HL-60/S4 treated with retinoic acid at 250 ng/mL for 4 days and 3 days (cell line): ENCODE measurements around the gene ETV1.

Source experiments
- in situ Hi-C: fragments of 300-500 bp; cut with MboI; formaldehyde crosslinking; loops from 2 replicates; pipeline ENCODE4 v1.7.0; 2022; ENCODE audit warnings: low sequenced_read_pairs

The ETV1 gene

DNA sequence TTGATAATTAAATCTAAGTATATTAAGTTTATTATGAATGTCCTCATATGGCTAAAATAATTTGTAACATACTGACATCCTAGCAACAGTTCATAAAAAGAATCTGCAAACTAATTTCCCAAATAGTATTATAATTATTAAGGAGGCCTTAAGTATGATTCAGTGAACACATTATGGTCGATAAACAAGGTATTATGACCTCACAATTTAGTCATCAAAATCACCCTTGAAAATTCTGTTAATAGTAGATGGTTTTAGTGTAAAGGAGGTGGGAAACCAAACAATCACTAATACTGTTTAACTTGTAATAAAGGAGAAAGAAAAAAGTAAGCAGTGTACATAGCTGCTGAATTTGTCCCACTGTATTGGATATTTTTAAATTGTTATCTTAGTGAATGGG is 2.1 kb downstream of the ETV1 start:
- in situ Hi-C loops = no loop called here

DNA sequence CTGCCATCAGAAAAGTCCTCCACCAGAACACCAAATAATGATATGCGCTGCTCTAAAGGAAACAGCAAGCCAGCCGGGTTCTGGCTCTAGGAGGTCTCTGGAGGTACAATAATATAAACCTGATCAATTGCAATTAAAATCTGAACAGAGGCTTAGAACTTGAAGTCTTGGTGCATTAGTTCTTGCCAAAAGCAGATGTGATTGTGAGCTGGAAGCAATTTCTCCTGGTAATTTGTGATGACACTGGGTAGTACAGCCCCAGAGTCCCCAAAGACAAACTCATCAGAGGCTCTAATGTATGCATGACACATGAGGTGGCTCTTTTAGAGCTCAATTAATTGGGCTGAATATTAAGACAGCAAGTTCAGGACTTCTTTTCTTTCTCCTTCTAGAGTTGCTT is 3.3 kb downstream of the ETV1 start:
- in situ Hi-C loops = no loop called here

DNA sequence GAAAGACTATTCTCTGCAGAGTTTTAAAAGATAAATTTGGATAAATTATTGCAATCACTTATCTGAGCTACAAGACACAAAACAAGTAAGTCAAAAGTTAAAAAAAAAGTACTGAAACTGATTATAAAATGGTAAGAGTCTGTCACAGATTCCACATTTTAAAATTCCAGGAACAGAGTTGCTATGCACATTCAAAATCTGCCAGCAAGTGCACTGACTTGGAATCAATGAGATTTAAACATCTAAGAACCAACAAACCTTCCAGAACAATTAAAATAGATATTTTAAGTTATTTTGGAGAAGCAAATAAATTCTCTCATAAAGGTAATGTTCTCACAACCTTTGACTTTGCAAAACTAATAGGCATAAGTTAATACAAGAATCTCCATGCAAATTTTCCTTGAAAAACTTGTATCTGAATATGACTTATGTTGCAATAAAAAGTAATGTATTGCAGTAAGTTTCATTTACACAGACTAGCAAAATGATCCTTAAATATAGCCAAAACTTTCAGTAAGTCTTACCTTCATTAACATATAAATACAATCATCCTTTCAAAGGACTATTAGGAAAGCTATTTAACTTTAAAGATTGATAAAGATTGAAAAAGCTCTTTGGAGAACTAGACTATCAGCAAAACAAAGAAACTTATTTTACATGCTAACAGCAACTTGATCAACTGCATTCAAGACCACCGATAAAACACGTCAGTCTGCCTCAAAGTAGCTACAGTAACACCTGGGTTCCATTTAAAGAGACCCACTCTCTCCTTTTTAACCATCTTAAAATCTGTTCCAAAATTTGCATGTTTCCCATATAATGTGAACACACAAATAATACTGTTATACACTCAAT is 4.4 kb downstream of the ETV1 start:
- in situ Hi-C loops = no loop called here

DNA sequence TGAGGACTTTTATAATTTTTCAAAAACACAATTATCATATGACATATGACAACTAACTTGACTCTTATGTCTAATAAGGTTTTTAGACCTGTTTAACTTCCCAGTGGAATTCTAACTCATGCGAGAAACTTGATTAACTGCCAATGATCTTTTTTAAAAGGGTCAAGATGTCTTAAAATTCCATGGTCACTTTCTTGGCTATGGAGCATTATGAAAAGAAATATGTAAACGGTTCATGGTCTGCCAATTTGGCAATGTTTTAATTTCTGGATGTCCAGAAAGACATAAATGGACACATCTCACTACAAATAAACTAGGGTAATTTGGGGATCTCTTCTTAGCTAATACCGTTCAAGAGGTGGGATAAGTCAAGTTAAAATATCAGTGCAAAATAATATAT is 5.4 kb downstream of the ETV1 start:
- in situ Hi-C loops = no loop called here

DNA sequence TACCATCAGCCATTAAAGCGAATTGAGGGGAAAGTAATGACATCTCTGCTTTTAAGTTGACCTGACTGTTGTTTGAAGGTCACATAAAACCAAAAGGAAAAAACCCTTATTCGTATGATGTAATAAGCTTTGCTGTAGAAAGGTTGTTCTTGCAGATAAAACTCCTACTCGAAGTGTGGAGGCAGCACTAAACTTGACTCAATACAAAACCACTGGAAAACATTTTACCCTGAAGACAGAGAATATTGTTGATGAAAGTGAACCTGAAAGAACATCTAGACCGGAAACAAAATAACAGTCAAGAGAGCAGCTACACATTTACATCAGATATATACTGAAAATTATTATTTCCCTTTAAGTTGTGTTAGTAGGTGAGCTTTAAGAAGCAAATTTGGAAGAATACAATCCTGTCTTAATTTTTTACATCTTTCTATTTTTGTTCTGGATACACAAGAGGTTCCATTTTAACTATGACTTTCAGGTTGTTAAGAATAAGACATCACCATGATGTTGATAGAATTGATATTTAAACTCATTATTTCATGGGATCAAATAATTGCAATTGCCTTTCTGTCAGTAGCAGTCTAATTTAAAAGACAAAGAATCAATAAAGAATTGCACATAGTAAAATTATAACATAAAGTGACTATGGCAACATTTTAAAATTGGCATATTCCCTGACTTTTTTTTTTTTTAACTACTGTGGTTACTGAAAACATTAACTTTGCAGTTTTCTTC is 6.4 kb downstream of the ETV1 start:
- in situ Hi-C loops = no loop called here

DNA sequence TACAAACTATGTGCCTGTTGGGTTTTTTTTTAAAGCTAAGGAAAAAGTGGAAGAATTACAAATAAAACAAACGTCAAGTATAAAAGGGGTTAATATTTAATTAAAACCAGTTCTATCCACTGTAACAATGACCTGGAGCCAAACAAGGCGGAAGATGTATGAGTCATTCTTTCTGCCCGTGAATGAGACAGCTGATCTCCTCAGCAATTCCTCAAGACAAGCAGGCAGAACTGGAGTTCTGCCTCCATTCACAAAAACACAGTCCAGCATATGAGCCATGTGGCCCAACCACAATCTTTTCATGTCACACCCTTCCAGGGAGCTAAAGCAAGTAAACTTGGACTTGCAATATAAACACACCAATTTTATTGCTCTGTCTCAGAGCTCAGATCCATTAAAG is 8.4 kb downstream of the ETV1 start:
- in situ Hi-C loops = no loop called here

DNA sequence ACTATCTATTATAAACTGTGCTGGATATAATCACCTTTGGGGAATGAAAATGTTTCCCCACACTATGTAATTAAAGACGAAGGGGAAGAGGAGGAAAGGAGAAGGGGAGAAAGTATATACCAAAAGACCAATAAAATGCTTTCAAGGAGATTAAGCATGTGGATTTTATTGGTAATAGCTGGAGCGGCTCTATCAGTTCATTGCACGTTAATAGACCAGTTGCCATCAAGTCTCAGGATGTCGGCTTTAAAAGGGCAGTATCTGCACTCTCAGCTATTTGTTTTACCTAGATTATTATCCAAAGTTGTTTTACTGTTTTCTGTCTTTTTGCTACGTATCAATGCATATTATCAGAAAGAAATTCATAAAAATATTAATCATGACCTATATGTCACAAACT is 9.0 kb downstream of the ETV1 start:
- in situ Hi-C loops = no loop called here

DNA sequence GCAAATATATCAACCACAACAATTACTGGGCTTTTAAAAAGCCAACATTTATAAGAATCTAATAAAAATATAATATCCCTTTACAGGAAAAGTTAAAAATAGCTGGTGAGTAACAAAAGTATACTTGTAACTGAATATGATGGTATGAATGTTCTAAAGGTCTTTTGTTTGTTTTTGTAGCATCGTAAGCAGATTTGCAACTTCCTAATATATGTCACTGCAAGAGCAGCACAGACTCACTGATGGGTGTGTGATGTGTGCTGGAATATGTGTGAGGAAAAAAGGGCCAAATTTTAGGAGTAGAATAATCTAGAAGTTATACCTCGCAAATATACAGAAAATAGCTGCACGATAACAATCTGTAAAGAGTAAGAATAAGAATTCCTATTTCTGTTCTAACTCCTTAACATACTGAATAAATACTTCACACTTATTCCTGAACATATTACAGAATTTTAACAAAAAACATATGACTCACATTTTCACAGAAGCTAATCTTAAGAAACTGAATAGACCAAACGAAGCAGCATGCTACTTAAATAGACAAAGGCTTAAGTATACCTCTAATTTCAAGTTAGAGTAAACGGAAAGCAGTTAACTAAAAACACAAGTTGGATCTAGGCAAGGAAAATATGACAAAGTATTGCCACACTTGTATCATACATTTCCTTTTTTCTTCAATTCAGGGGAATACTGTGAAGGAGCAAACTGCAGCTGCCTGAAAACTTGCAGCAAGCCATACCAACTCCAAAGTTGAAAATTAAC is 9.6 kb downstream of the ETV1 start:
- in situ Hi-C loops = no loop called here

DNA sequence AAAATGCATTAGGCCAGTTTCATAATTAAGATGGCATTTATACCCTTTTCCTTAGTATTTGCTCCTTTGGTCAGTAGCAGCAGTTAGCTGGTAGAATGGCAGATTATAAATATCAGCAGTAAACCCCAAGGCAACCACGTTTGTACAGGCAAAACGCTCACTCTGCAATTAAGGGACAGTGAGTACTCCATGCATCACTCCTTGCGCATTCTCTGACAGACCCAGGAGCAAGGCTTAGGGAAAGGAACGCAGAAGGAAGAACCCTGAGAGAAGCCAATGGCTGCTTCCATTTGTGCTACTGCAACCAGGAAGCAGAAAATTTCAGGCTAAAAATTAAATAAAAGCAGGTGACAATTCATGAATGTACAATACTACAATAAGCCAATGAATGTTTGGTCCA is 12.9 kb downstream of the ETV1 start:
- in situ Hi-C loops = no loop called here

DNA sequence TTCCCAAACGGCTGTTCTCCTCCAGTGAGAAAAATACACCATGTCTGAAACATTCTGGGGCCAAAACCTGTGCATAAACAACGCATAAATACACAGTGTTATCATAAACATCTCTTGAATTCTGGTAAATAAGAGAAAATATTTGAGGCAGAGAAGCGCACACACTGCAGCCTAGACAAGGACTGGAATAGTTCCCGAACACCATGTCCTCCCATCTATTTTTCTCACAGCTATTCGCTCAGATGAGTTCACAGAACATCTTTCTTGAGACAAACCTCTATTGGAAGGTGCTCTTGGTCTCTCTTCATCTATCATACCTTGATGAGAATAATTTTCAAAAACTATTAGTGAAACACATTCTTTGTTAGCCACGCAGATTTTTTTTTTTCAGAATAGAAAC is 24.4 kb downstream of the ETV1 start:
- in situ Hi-C loops = no loop called here

DNA sequence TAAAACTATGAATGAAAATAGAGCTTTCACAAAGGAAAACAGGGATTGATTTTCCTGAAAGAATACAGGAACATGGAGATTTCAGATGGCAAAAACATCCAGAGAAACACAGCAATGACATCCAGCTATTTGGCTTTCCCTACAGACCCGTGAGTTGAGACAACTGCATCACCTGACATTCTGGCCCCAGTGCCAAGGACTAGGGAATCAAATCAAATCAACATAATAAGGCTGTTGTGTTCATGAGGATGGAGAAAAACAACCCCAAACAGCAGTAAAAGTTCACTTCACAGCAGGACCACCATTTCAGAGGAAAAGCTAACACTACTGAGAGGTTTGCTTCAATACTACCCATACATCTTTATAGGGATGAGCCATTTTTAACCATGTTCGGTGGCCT is 25.5 kb downstream of the ETV1 start:
- in situ Hi-C loops = no loop called here

DNA sequence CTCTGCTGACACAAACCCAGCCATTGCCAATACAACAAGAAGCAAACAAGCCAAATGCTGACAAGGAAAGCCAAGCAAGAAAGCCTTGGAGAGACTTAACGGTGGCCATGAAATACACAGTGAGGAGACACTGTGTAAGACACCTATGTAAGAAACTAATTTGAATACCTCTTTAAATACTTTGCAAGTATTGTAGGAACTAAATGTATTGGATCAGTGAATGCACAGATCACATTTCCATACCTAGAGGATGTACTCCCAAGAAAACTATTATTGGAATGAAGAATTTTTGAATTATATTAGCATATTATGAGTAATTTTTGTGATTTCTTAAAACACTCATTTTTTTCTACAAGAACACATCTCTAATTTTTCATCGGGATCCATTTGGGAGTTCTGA is 34.0 kb downstream of the ETV1 start:
- in situ Hi-C loops = no loop called here

DNA sequence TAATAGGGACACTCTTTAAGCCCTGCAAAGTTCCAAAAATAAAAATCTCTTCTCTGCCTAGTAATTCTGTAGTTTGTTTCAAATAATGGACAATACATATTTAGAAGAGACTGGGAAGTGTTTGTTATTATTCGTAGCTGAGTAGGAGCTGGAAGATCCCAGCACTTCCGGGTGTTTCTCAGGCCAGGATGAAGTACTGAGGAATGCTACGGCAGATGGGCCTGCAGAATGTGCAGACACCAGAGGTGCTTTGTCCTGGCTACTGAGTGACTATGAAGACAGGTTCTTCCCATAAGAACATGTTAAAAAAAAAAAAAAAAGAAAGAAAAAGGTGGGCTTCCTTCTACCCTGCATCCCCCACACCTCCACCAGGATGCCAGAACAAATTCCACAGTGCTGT is 36.1 kb downstream of the ETV1 start:
- in situ Hi-C loops = no loop called here

DNA sequence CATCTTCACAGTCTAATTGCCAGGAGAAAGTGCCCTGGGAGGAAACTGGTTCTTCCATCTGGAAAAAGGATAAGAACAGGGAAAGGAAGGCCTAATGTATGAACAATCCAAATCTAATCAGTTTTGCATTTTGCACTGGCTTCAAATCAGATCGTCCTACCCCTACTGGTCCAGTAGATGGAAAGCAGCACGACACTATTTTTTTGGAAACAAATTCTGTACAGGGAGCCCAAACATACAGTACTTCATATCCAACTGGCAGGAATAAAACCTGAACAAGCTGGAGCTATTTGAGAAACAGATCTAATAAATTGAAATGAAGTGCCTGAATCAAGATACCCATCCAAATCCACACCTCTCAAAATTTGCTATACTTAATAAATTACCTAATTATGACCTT is 36.5 kb downstream of the ETV1 start:
- in situ Hi-C loops = no loop called here

DNA sequence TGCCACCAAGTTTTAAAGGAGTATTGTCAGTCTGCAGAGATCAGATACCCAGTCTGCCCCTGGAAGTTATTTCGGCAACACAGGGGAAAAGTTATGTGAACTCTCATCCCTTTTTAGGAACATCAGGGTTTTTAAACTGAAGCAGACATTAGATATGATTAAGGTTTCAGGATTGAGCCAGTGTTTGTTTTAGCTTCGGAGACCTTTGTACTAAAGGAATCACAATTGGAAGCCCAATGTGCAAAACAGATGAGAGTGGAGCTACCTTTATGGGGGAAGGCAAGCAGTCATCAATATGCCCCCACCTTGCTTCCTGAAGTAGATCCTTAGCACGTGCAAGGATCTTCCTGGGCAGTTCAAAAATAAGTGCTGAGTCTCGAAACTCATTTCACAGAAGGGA is 39.5 kb downstream of the ETV1 start:
- in situ Hi-C loops = no loop called here

DNA sequence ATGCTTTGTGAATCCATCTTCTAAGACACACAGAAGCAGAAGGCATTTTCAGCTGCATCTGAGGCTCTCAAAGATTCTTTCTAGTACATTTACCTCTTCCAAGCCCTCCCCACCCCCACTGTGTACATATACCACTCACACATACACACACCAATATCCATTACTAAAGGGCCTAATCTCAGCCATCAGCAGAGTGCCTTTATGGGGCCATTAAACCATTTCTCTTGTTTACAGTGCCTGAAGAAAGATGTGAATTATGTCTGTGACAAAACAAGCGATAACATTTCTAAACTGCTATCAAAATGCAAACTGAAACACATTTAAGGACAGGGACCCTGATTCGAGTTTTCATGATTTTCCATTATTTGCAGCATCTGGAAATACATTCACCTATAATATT is 40.0 kb downstream of the ETV1 start:
- in situ Hi-C loops = no loop called here

DNA sequence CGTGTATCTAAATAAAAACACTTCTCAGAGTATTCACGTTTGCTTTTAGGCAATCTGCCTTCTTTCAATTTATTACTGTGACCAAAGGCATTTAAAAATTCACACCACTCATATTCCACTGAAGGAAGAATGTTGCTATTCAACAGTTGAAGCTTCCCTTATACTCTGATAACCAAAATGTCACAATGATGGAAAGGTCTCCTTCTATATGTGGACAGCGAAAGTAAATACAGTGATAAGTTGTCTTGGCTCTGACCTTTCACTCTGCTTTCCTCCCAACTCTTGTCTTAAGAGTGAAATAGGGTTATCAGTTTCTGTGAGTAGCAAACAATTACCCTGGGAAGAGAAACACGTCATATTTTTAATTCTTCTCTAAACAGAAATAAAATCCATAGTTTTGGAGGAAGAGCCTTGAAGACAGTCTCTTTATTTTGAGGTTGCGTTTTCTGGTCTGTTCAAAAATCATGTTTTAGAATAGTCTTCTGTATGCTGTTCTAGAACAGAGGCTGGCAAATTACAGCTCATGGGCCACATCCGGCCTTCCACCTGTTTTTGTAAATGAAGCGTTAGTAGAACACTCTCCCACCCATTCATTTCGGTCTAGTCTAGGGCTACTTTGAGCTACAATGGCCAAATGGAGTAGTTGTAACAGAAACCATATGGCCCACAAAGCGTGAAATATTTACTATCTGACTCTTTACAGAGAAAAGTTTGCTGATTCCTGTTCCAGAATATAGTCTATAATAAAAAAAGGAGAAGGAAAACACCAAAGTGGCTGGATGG is 41.3 kb downstream of the ETV1 start:
- in situ Hi-C loops = no loop called here

DNA sequence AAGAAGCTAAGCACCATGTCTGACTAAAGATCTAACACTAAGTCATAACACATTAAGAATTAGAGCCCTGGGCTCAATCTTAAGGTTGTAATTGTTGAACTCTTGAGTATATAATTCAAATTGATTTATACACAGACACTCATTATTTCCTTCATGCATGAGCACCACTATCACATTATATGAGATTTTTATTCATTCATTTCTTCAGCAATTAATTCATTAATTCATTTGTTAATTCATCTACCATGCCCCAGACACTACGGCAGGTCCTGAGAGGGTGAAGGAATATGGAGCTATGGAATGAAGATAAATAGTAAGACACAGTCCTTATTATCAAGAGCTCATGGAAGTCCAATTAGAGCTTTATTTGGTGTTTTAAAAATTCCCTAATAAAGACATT is 41.9 kb downstream of the ETV1 start:
- in situ Hi-C loops = no loop called here

DNA sequence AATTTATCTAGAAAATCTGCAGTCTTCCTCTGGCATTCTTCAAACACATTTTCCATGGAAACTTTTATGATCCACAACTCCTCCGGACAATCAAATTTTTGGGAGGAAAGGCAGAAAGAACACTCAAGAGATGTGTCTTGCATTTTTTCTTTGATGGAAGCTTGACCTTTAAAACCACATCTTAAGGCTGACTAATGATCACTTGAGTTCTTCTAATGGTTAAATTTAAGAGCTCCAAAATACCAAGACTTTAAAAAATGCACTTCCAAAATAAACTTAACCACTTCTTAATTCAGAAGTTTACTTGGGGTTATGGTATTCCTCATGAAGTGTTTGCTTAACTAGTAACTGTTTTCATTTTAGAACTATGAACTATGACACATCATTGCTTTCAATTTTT is 43.3 kb downstream of the ETV1 start:
- in situ Hi-C loops = no loop called here

DNA sequence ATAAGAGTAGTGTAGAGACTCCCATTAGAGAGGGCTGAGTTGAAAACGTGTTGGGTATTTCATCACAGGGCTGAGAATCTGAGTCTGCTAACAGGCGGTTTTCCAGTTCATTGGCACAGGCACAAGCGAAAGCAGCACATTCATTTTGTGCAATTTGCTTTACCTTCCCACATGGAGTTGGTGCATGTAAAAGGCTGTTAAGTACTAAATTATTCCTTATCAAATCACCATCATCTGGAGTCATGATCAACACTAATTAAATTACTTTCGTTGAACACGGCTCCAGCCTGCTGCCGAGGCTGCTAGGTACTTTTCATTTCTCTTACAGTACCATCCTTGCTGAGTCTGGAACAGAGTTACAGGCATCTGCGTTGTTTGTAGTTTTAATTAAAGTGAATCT is 43.8 kb downstream of the ETV1 start:
- in situ Hi-C loops = no loop called here

DNA sequence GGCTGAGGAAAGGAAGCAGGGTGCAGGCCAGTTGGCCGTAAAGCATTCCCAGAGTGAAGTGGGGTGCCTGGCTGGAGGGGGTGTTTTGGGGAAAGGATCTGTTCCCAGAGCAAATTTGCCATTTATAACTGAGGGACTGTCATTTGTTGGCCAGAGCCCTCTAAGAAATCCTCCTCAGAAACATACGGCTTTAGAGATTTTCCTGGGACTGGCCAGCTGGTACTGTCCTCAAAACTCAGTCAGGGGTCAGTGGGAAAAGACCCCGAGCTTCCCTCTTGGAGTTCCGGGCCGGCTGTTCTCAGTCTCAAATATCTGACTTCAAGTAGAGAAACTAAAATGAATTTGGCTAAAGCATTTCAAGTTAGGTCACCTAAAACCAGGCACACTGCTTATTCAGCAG is 55.9 kb downstream of the ETV1 start:
- in situ Hi-C loops = no loop called here
